ENCODE measurements around the gene PSMD9.
"Not testable (repeated sequence)": the region's sequence is repeated elsewhere in the genome, so short reads cannot be mapped to it uniquely, and the experiment has no call there.

PSMD9 gene

DNA sequence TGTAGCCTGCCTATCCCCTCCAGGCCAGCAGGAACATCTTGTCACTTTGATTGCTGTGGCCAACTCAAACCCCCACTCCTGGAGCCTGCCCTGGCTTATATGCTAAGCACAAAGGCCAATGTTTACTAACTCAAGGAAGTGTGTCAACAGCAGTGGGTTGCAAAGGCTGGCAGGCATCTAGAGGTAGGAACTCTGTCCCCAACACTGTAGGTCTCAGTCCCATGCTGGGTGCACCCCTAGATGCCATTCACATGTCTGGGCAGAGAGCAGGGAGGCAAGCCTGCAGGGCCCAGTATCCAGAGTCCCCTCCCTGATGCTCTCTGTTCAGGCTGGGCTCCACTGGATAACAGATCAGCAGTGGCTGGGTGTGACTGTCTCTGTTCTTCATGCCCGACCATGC, 28.3 kb upstream of the PSMD9 start:
- POLR2A ChIA-PET, result interaction anchor here (1.2 kb wide), 1 partner anchor 28 kb away, joined by 4 read pairs; the partner anchor contains the start of gene PSMD9
- no peak for DNase-seq (ENCODE audit: extremely low spot score)
- CTCF ChIA-PET, result no interaction called here
- TF ChIP-seq, protein P1, sequence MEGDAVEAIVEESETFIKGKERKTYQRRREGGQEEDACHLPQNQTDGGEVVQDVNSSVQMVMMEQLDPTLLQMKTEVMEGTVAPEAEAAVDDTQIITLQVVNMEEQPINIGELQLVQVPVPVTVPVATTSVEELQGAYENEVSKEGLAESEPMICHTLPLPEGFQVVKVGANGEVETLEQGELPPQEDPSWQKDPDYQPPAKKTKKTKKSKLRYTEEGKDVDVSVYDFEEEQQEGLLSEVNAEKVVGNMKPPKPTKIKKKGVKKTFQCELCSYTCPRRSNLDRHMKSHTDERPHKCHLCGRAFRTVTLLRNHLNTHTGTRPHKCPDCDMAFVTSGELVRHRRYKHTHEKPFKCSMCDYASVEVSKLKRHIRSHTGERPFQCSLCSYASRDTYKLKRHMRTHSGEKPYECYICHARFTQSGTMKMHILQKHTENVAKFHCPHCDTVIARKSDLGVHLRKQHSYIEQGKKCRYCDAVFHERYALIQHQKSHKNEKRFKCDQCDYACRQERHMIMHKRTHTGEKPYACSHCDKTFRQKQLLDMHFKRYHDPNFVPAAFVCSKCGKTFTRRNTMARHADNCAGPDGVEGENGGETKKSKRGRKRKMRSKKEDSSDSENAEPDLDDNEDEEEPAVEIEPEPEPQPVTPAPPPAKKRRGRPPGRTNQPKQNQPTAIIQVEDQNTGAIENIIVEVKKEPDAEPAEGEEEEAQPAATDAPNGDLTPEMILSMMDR (IDR thresholded peaks at IDR 0.05; ENCODE audit: control extremely low read depth, extremely low read depth, low read depth, missing control alignments), result no peak

DNA sequence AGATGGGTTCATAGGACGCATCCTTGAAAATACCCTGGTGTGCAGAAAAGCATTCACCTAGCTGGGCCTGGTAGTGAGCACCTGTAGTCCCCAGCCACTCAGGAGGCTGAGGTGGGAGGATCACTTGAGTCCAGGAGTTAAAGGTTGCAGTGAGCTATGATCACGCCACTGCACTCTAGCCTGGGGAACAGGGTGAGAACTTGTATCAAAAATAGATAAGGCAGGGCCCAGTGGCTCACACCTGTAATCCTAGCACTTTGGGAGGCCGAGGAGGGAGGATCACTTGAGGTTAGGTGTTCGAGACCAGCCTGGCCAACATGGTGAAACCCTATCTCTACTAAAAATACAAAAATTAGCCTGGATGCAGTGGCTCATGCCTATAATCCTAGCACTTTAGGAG, 27.9 kb upstream of the PSMD9 start:
- CTCF ChIA-PET; DNase-seq (ENCODE audit: extremely low spot score): not testable (repeated sequence)
- POLR2A ChIA-PET, result interaction anchor here (1.2 kb wide), 1 partner anchor 28 kb away, joined by 4 read pairs; the partner anchor contains the start of gene PSMD9

DNA sequence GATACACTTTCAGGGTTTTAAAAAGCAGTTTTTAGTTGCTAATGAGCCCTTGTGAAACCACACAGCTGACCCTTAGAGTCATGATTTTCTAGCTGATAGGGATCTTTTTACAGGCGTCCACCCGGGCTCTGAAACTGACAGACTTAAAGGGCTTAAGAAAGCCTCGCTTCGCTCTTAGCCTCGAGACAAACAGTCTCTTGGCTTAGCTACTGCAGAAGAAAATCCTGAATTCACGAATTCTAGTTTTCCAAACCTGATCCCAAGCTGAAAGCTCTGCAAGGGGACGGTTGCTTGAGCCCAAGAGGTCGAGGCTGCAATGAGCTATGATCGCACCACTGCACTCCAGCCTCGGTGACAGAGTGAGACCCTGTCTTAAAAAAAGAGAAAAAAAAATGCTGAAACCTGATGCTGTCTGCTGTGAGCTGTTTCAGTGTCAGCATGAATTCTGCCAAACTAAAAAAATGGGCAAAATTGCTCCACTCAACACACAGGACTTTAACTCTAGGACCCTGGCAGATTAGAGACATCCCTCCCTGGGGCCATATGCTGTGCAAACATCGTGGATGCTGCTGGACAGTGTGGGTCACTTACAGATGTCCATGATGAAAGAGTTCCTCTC, 26.8 kb upstream of the PSMD9 start:
- ChIA-PET CTCF (interaction anchor here (0.9 to 1.0 kb wide), 3 partner anchors 11 to 86 kb away, joined by 3 to 4 read pairs (median 3); no protein-coding TSS in a partner anchor), POLR2A (no interaction called here)
- TF ChIP-seq, protein P1 (IDR thresholded peaks at IDR 0.05; ENCODE audit: control extremely low read depth, extremely low read depth, low read depth, missing control alignments), result no peak
- DNase-seq (ENCODE audit: extremely low spot score), result no peak

DNA sequence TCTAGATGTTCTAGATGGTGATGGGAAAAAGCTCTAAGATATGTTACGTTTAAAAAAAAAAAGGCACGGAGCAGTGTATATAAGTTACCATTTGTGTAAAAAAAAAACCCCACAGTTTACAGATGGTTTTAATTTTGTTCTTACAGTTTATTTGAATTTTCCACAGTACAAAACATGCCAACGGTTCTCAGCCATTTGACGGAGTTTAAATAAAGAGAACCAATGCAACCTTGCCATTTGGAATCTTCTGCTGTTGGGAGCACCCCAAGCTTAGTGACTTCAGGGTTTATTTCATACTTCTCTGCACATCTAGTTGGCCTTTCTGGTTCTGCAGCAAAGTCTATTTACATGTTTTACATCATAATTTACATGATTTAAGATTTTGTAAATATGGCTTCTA, 22.3 kb upstream of the PSMD9 start:
- ChIA-PET POLR2A (no interaction called here), CTCF (no interaction called here)
- TF ChIP-seq, protein P1 (IDR thresholded peaks at IDR 0.05; ENCODE audit: control extremely low read depth, extremely low read depth, low read depth, missing control alignments), result no peak
- no peak for DNase-seq (ENCODE audit: extremely low spot score)

DNA sequence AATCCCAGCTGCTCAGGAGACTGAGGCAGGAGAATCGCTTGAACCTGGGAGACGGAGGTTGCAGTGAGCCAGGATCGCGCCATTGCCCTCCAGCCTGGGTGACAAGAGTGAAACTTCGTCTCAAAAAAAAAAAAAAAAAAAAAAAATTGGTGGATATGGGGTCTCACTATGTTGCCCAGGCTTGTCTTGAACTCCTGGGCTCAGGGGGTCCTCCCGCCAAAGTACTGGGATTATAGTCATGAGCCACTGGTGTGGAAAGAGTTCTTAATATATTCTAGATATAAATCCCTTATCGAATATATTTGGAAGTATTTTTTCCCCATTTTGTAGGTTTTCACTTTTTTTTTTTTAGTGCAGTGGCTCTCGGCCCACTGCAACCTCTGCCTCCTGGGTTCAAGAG, 19.4 kb upstream of the PSMD9 start:
- CTCF ChIA-PET, result interaction anchor here (1.4 to 2.6 kb wide), 3 partner anchors 19 to 75 kb away, joined by 3 to 11 read pairs (median 6); partner anchors contain the start of gene PSMD9
- POLR2A ChIA-PET; DNase-seq (ENCODE audit: extremely low spot score): not testable (repeated sequence)

DNA sequence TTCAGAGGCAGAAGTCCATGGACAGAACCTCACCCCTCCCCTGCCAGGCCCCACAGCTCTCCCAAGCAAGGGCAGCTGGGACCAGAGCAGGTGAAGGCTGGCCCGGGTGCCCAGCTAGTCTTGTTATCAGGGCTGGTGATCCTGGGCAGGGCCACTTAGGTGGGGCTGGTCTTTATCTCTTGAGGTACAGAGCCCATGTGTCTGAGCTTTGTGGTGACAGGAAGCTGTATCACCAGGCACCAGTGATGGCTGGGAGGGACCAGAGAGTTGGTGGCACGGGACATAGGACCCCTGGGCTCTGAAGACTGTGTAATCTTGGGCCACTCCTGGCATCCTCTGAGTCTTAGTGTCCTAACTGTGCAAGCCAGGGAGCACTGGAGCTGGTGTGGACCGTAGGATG, 17.1 kb upstream of the PSMD9 start:
- POLR2A ChIA-PET, result no interaction called here

DNA sequence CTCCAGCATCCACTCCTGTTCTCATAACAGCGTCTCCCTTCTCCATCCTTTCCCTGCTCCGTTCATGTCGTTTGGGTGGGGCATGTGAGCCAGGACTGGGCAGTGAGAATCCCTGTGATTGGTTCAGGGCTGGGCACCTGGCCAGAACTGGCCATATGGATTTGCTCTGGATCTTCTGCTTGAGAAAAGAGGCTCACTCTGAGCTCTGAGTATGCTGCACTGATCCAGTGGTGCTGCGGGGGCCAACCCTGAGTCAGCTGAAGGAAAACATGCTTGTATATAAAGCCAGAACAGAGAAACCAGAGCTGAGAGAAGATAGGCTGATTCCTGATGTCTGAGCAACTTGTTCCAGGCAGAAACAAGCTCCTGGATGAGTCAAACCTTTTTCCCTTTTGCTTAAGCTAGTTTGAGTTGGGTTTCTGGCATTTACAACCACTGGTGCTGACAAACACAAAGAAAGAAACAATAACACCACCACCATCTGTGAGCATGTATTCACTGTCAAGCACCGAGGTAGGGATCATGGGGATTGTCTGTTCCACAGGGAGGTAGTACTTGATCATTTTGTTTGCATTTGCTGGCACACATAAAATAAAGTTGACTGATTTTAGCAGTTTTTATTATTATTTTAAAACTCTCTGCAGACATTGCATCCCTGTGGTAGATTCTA, 15.9 kb upstream of the PSMD9 start:
- DNase-seq (ENCODE audit: extremely low spot score), result no peak
- ChIA-PET CTCF (interaction anchor here (1.3 to 1.6 kb wide), 2 partner anchors 10 to 11 kb away, joined by 3 read pairs; no protein-coding TSS in a partner anchor), POLR2A (no interaction called here)
- TF ChIP-seq, protein P1 (IDR thresholded peaks at IDR 0.05; ENCODE audit: control extremely low read depth, extremely low read depth, low read depth, missing control alignments), result no peak

More for the DNA sequence above, 17.1 kb upstream of the PSMD9 start:
- CTCF ChIA-PET, result interaction anchor here (1.6 to 2.6 kb wide), 2 partner anchors 10 to 17 kb away, joined by 3 to 11 read pairs; partner anchors contain the start of gene PSMD9
- DNase-seq (ENCODE audit: extremely low spot score), result no peak
- TF ChIP-seq, protein P1 (IDR thresholded peaks at IDR 0.05; ENCODE audit: control extremely low read depth, extremely low read depth, low read depth, missing control alignments), result no peak

Measured in GM10248 (cell line).